ENCODE measurements around the gene METTL23.

GRCh38 chr17:76689859-76690258 is 36.8 kb upstream of the METTL23 start:
- no peak for TF ChIP-seq CTCF (IDR thresholded peaks at IDR 0.05)
- TF ChIP-seq POLR2A (IDR thresholded peaks at IDR 0.05) = no peak

Measured in lower leg skin (tissue), 3 donors.